IMR-90 (cell line): ENCODE data around the gene FAM236C.
"Not testable (repeated sequence)": the region's sequence is repeated elsewhere in the genome, so short reads cannot be mapped to it uniquely, and the experiment has no call there.

Experiments used
- CHD1 ChIP-seq: IDR thresholded peaks from 2 replicates; pipeline ENCODE4 v1.6.1; 2012; ENCODE audit warnings: low read depth, low read length, improper control_type of control experiment
- CTCF ChIP-seq: conservative IDR thresholded peaks from 2 replicates; pipeline ENCODE4 v1.5.1; 2012; ENCODE audit warnings: mild to moderate bottlenecking, low read depth, low read length, improper control_type of control experiment
- MAFK ChIP-seq: IDR thresholded peaks from 2 replicates; pipeline ENCODE4 v1.6.1; 2012; ENCODE audit warnings: low read depth, low read length, improper control_type of control experiment
- MAZ ChIP-seq: IDR thresholded peaks from 2 replicates; pipeline ENCODE4 v1.6.1; 2012; ENCODE audit warnings: low read depth, mild to moderate bottlenecking, low read length, improper control_type of control experiment, moderate library complexity, borderline replicate concordance
- POLR2A ChIP-seq: IDR thresholded peaks from 2 replicates; pipeline ENCODE4 v1.6.1; 2012; ENCODE audit warnings: mild to moderate bottlenecking, low read depth, low read length
- RAD21 ChIP-seq: IDR thresholded peaks from 2 replicates; pipeline ENCODE4 v1.6.1; 2012; ENCODE audit warnings: low read length, improper control_type of control experiment
- TF ChIP-seq, protein P1 (sequence below): fragments of 150-350 bp; IDR thresholded peaks from 2 replicates; pipeline ENCODE4 v1.6.1; 2017; ENCODE audit warnings: mild to moderate bottlenecking, antibody characterized with exemption, low read length, low read depth

DNA sequence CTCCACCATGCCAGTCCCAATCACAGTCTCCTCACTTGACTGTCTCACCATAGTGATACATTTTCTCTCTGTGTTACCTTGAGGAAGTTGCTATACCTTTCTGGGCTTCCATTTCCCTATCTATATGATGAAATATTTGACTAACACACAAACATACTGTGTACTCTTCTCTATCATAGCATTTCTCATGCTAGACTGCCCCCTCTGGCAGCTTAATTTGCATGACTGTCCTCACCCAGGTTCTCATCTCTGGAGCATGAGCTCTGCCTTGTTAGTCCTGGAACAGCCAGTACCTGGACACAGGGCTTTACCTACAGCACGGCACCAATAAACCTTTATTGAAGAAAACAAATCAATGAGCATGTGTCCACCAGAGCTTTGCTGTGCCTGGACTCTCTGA is 19.9 kb downstream of the FAM236C start:
- not testable (repeated sequence) for TF ChIP-seq MAFK, CTCF, POLR2A, RAD21, CHD1, MAZ
- TF ChIP-seq, protein P1, sequence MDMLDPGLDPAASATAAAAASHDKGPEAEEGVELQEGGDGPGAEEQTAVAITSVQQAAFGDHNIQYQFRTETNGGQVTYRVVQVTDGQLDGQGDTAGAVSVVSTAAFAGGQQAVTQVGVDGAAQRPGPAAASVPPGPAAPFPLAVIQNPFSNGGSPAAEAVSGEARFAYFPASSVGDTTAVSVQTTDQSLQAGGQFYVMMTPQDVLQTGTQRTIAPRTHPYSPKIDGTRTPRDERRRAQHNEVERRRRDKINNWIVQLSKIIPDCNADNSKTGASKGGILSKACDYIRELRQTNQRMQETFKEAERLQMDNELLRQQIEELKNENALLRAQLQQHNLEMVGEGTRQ, result not testable (repeated sequence)
